OCI-LY3 (cell line): ENCODE measurements around the gene LPP.

Experiments
- H2AFZ ChIP-seq: fragments of 200-600, 300-600 bp; shearing (Covaris generic); 2 replicates; pipeline ENCODE4 v1.6.0; 2014; ENCODE audit warnings: antibody characterized with exemption, low read depth, low read length
- H3K27ac ChIP-seq: fragments of 200-600, 300-600 bp; sonication (generic); 2 replicates; pipeline ENCODE4 v1.5.1; 2014; ENCODE audit warnings: mild to moderate bottlenecking, low read length, moderate library complexity, mixed read lengths
- H3K27me3 ChIP-seq: fragments of 200-600, 300-600 bp; sonication (generic); 2 replicates; pipeline ENCODE4 v1.6.1; 2014; ENCODE audit warnings: low read depth, low read length, mixed read lengths
- H3K36me3 ChIP-seq: fragments of 200-600, 300-600 bp; sonication (generic); replicated peaks from 2 replicates; pipeline ENCODE3; 2014; ENCODE audit warnings: low read depth, low read length, mixed read lengths
- H3K4me1 ChIP-seq: fragments of 300-600, 200-600 bp; sonication (generic); 2 replicates; pipeline ENCODE4 v1.6.1; 2014; ENCODE audit warnings: low read length, mixed read lengths
- H3K4me2 ChIP-seq: fragments of 200-600, 300-600 bp; sonication (generic); 2 replicates; pipeline ENCODE4 v1.6.1; 2014; ENCODE audit warnings: low read length, mixed read lengths
- H3K4me3 ChIP-seq: fragments of 300-600, 200-600 bp; sonication (generic); 2 replicates; pipeline ENCODE4 v1.5.1; 2014; ENCODE audit warnings: antibody characterized with exemption, mild to moderate bottlenecking, low read length, moderate library complexity
- H3K79me2 ChIP-seq: fragments of 300-600, 200-600 bp; shearing (Covaris generic); 2 replicates; pipeline ENCODE4 v1.6.1; 2014; ENCODE audit warnings: mild to moderate bottlenecking, low read length, mixed read lengths
- H3K9ac ChIP-seq: fragments of 300-600, 200-600 bp; shearing (Covaris generic); 2 replicates; pipeline ENCODE4 v1.6.0; 2014; ENCODE audit warnings: mild to moderate bottlenecking, low read length, moderate library complexity
- H3K9me3 ChIP-seq: fragments of 200-600, 300-600 bp; shearing (Covaris generic); 2 replicates; pipeline ENCODE4 v1.6.1; 2014; ENCODE audit warnings: low read length, mixed read lengths; ENCODE audit not compliant: insufficient read depth
- H4K20me1 ChIP-seq: fragments of 200-600, 300-600 bp; sonication (generic); 2 replicates; pipeline ENCODE4 v1.6.1; 2016; ENCODE audit warnings: low read length, mixed read lengths; ENCODE audit not compliant: insufficient read depth
- EZH2phosphoT487 ChIP-seq: fragments of 200-600 bp; shearing (Covaris generic); IDR thresholded peaks from 2 replicates; pipeline ENCODE4 v1.6.1; 2018; ENCODE audit warnings: antibody characterized with exemption, mixed run types, low read depth
- TF ChIP-seq, protein P1 (sequence below): fragments of 200-600, 300-600 bp; sonication (generic); IDR thresholded peaks from 2 replicates; pipeline ENCODE4 v1.5.1; 2014; ENCODE audit warnings: antibody characterized with exemption, low read length, low read depth

Gene LPP

DNA sequence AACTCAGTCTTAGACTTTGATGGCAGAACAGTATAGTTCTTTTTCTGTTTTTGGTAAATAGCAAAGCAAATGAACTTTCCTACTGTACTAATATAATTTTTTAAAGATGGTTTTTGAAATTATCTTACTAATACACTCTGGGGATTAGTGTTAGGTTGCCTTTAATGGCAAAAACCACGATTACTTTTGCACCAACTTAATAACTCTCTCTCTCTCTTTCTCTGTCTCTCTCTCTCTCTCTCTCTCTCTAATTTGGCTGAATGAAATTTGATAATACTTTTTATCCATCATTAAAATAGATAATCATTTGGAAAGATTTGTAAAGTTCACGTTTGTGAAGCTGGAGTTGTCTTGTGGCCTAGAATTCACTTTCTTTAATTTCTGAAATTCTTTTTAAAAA, 257.8 kb downstream of the LPP start:
- Histone ChIP-seq H3K4me3 (no peak overlapping the region), H3K4me1 (peaks cover 10% of the 10 kb centered on the region), H3K9me3 (no peaks in the 10 kb centered on the region), H3K9ac (no peak overlapping the region), H4K20me1 (no peaks in the 10 kb centered on the region), H3K27me3 (no peaks in the 10 kb centered on the region), H3K27ac (no peak overlapping the region), H3K79me2 (no peaks in the 10 kb centered on the region), H3K4me2 (no peak overlapping the region), H3K36me3 (no peaks in the 10 kb centered on the region), H2AFZ (no peak overlapping the region)
- TF ChIP-seq EZH2phosphoT487 = no peak
- TF ChIP-seq, protein P1, sequence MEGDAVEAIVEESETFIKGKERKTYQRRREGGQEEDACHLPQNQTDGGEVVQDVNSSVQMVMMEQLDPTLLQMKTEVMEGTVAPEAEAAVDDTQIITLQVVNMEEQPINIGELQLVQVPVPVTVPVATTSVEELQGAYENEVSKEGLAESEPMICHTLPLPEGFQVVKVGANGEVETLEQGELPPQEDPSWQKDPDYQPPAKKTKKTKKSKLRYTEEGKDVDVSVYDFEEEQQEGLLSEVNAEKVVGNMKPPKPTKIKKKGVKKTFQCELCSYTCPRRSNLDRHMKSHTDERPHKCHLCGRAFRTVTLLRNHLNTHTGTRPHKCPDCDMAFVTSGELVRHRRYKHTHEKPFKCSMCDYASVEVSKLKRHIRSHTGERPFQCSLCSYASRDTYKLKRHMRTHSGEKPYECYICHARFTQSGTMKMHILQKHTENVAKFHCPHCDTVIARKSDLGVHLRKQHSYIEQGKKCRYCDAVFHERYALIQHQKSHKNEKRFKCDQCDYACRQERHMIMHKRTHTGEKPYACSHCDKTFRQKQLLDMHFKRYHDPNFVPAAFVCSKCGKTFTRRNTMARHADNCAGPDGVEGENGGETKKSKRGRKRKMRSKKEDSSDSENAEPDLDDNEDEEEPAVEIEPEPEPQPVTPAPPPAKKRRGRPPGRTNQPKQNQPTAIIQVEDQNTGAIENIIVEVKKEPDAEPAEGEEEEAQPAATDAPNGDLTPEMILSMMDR = no peak

DNA sequence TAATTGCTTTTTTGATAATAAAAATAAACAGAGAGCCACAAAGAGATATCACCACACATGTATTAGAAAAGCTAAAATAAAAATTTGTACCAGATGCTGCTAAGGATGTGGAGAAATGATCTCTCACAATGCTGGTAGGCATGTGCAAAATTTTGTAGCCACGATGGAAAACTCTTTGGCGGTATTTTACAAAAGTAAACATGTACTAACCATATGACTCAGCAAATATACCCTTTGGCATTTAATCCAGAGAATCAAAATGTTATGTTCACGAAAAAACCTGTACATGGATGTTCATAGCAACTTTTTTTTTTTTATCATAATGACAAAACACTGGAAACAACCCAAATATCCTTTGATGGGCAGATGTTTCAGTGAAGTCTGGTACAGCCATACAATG, 261.2 kb downstream of the LPP start:
- no peak for TF ChIP-seq EZH2phosphoT487
- TF ChIP-seq, protein P1 = no peak
- Histone ChIP-seq H4K20me1 (no peaks in the 10 kb centered on the region), H3K79me2 (no peaks in the 10 kb centered on the region), H3K4me2 (no peak overlapping the region), H3K4me1 (peaks cover 14% of the 10 kb centered on the region), H3K9me3 (no peaks in the 10 kb centered on the region), H3K27me3 (no peaks in the 10 kb centered on the region), H3K9ac (no peak overlapping the region), H3K27ac (no peak overlapping the region), H3K4me3 (no peak overlapping the region), H2AFZ (no peak overlapping the region), H3K36me3 (no peaks in the 10 kb centered on the region)

DNA sequence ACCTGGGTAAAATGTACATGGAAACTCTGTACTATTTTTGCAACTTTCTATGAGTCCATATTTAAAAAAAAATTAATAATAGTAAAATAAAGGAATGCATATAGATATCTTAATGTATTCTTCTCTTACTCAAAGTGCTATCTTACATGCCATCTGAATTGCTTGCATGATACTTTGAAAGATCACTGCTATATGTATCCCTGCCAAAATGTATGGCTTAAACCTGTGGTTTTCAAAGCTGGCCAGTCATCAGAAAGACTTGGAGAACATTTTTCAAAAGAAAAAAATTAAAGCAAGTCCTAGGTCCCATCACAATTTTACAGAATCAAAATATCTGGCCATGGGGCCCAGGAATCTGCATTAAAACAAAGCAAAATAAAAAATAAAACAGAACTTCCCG, 262.1 kb downstream of the LPP start:
- Histone ChIP-seq H3K4me3 (no peak overlapping the region), H3K36me3 (no peaks in the 10 kb centered on the region), H3K27me3 (no peaks in the 10 kb centered on the region), H4K20me1 (no peaks in the 10 kb centered on the region), H3K9ac (no peak overlapping the region), H3K9me3 (no peaks in the 10 kb centered on the region), H2AFZ (no peak overlapping the region), H3K4me1 (peaks cover 20% of the 10 kb centered on the region), H3K27ac (no peak overlapping the region), H3K4me2 (no peak overlapping the region), H3K79me2 (no peaks in the 10 kb centered on the region)
- TF ChIP-seq, protein P1 = no peak
- TF ChIP-seq EZH2phosphoT487 = no peak

DNA sequence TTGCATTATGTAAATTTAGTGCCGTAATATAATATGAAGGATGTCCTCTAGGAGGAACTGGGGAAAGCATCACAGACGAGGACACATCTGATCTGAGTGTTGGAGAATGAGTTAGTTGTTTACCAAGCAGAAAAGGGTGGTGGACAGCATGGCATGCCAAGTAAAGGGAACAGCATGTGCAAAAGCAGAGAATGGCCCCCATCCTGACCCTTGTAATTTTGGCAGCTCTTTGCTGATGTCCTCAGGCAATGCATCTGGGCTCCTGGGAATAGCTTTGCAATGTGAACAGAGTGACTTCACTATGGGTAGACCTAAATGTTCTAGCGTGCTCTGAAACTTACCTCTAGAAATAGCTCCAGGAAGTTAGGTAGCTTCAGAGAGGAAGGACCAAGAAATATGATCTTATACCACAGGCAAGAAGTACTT, 263.3 kb downstream of the LPP start:
- H3K27ac ChIP-seq = no peak overlapping the region
- no peaks in the 10 kb centered on the region for H3K36me3 ChIP-seq
- no peak overlapping the region for H3K4me3 ChIP-seq
- H3K9me3 ChIP-seq = no peaks in the 10 kb centered on the region
- H3K4me1 ChIP-seq = peaks cover 31% of the 10 kb centered on the region
- no peak overlapping the region for H3K9ac ChIP-seq
- H4K20me1 ChIP-seq = no peaks in the 10 kb centered on the region
- no peak overlapping the region; the same call in 1 of the 2 replicates for H3K4me2 ChIP-seq
- TF ChIP-seq, protein P1 = no peak
- no peak for TF ChIP-seq EZH2phosphoT487
- no peaks in the 10 kb centered on the region for H3K79me2 ChIP-seq
- no peak overlapping the region for H2AFZ ChIP-seq
- H3K27me3 ChIP-seq = no peaks in the 10 kb centered on the region
